HL-60 (cell line): ENCODE results near the gene KCTD7.
"Not testable (repeated sequence)": the region's sequence is repeated elsewhere in the genome, so short reads cannot be mapped to it uniquely, and the experiment has no call there.

ENCODE experiments used
- DNase-seq, 2 experiments: peaks; one replicate each; pipeline ENCODE4 v3.0.0-alpha.2; 2010 to 2020; ENCODE audit warnings: low read depth in 1 of 2, low spot score in 1 of 2
- H3K27ac ChIP-seq: fragments of 250-450 bp; sonication (Bioruptor Pico); replicated peaks from 2 replicates; pipeline ENCODE4 v1.5.1; 2020; ENCODE audit warnings: mild to moderate bottlenecking, moderate library complexity
- H3K27me3 ChIP-seq: fragments of 250-450 bp; sonication (Bioruptor Pico); 2 replicates; pipeline ENCODE4 v1.5.1; 2021; ENCODE audit warnings: mild to moderate bottlenecking, moderate library complexity; ENCODE audit not compliant: insufficient read depth, poor library complexity, severe bottlenecking
- H3K4me3 ChIP-seq: replicated peaks from 2 replicates; pipeline ENCODE4 v1.5.1; 2011; ENCODE audit warnings: mild to moderate bottlenecking, control low read depth, low read length; ENCODE audit not compliant: insufficient read depth
- CTCF ChIP-seq: IDR thresholded peaks from one replicate; pipeline ENCODE4 v1.5.1; 2011; ENCODE audit warnings: low read length, control low read depth, inconsistent platforms; ENCODE audit not compliant: insufficient read depth
- GABPA ChIP-seq: IDR thresholded peaks from 2 replicates; pipeline ENCODE4 v1.6.1; 2012; ENCODE audit warnings: low read depth
- POLR2AphosphoS5 ChIP-seq: IDR thresholded peaks from 2 replicates; pipeline ENCODE4 v1.6.1; 2012; ENCODE audit warnings: low read depth
- REST ChIP-seq: IDR thresholded peaks from 2 replicates; pipeline ENCODE4 v1.6.1; 2012; ENCODE audit warnings: low read depth; ENCODE audit not compliant: insufficient replicate concordance
- SPI1 ChIP-seq: IDR thresholded peaks from 2 replicates; pipeline ENCODE4 v1.6.1; 2012; ENCODE audit warnings: low read depth, mild to moderate bottlenecking, borderline replicate concordance

Gene KCTD7

GRCh38 chr7:66619341-66619948 lies 9.2 kb upstream of the KCTD7 start:
- H3K27me3 ChIP-seq, H3K4me3 ChIP-seq, H3K27ac ChIP-seq, DNase-seq: not testable (repeated sequence)
- TF ChIP-seq SPI1, result peak; percentile 63; the same call in 1 of the 2 replicates

- Histone ChIP-seq H3K27ac (no peak overlapping the region), H3K4me3 (no peak overlapping the region), H3K27me3 (no peaks in the 10 kb centered on the region)
- DNase-seq, result no peak
- TF ChIP-seq GABPA (no peak), POLR2AphosphoS5 (no peak), SPI1 (no peak), CTCF (no peak), REST (no peak)
Measured at GRCh38 chr7:66626331-66626934, 2.2 kb upstream of the KCTD7 start.

- H3K27me3 ChIP-seq, result no peaks in the 10 kb centered on the region
- H3K27ac ChIP-seq, result no peak overlapping the region
- H3K4me3 ChIP-seq, result no peak overlapping the region
- TF ChIP-seq SPI1, result peak; percentile 74
- TF ChIP-seq POLR2AphosphoS5, result no peak
- TF ChIP-seq CTCF, result no peak
- no peak for TF ChIP-seq GABPA
- peak; percentile 57 to 73 for DNase-seq
Measured at GRCh38 chr7:66627151-66627681, 1.5 kb upstream of the KCTD7 start.

GRCh38 chr7:66627881-66628360 lies 760 bp upstream of the KCTD7 start:
- Histone ChIP-seq H3K27me3 (no peaks in the 10 kb centered on the region), H3K4me3 (peak overlapping the region; percentile 63), H3K27ac (peak overlapping the region; percentile 68)
- TF ChIP-seq SPI1 (no peak), POLR2AphosphoS5 (0 out of 2 replicates have a peak, but pooled peaks have one; percentile 6)
- peak in 1 of 2 experiments; percentile 29 for DNase-seq

- no peak for DNase-seq
- Histone ChIP-seq H3K4me3 (peak overlapping the region; percentile 51), H3K27me3 (no peaks in the 10 kb centered on the region), H3K27ac (no peak overlapping the region)
- TF ChIP-seq CTCF (no peak), REST (no peak), POLR2AphosphoS5 (no peak), SPI1 (no peak), GABPA (no peak)
Measured at GRCh38 chr7:66629222-66630062, 761 bp downstream of the KCTD7 start.
